CD14-positive monocyte (primary cell): ENCODE measurements around the gene PSD4. TPM values are rescaled to one million over a fixed set of nuclear protein-coding genes. Genes with fewer than 3 reads are reported as not detected.
A peak's percentile ranks its signal among the peaks of the same experiment; 100 is the strongest.

ENCODE experiments used
- DNase-seq, 3 donors: peaks; one replicate each; pipeline ENCODE4 v3.0.0-alpha.2; 2011 to 2022
- H2AFZ ChIP-seq: 2 replicates; pipeline ENCODE4 v1.6.0; 2012; ENCODE audit warnings: mild to moderate bottlenecking, low read depth, low read length, inconsistent platforms; ENCODE audit not compliant: insufficient read depth, poor library complexity, severe bottlenecking
- H3K27ac ChIP-seq, 2 donors: 1 replicate in 1 of 2; 2 replicates in 1 of 2; pipeline ENCODE4 v1.5.1; 2012 to 2013; ENCODE audit warnings: low read length in 2 of 2, control low read depth in 1 of 2, inconsistent platforms in 1 of 2, low read depth in 1 of 2, mild to moderate bottlenecking in 1 of 2
- H3K27me3 ChIP-seq, 2 donors: one replicate each; pipeline versions ENCODE4 v1.6.0 to v1.6.1; 2011 to 2013; ENCODE audit warnings: low read length in 2 of 2; ENCODE audit not compliant: control insufficient read depth in 2 of 2, insufficient read depth in 2 of 2
- H3K36me3 ChIP-seq, 2 donors: replicated peaks in 1 of 2; 1 replicate in 1 of 2; 2 replicates in 1 of 2; pipeline versions ENCODE4 v1.5.1 to v1.6.1; 2012 to 2013; ENCODE audit warnings: low read length in 2 of 2, control low read depth in 1 of 2, inconsistent platforms in 1 of 2, mild to moderate bottlenecking in 1 of 2; ENCODE audit not compliant: insufficient read depth in 2 of 2, control insufficient read depth in 1 of 2
- H3K4me1 ChIP-seq, 2 donors: 1 replicate in 1 of 2; 2 replicates in 1 of 2; pipeline versions ENCODE4 v1.5.1 to v1.6.1; 2012 to 2013; ENCODE audit warnings: low read length in 2 of 2, control low read depth in 1 of 2, inconsistent platforms in 1 of 2, mild to moderate bottlenecking in 1 of 2, moderate library complexity in 1 of 2; ENCODE audit not compliant: insufficient read depth in 2 of 2, control insufficient read depth in 1 of 2
- H3K4me2 ChIP-seq: replicated peaks from 2 replicates; pipeline ENCODE3; 2012; ENCODE audit warnings: low read length, moderate library complexity, mild to moderate bottlenecking; ENCODE audit not compliant: poor library complexity, severe bottlenecking; ENCODE audit errors: extremely low read depth
- H3K4me3 ChIP-seq, 3 experiments: fragments of 200-600 bp in 1 of 3; sonication (generic) in 1 of 3; replicated peaks in 1 of 3; 1 replicate in 2 of 3; 2 replicates in 1 of 3; pipeline ENCODE4 v1.5.1; 2011 to 2013; ENCODE audit warnings: low read length in 3 of 3, mild to moderate bottlenecking in 3 of 3, control low read depth in 2 of 3, low read depth in 2 of 3, inconsistent platforms in 1 of 3, moderate library complexity in 1 of 3
- H3K79me2 ChIP-seq: 2 replicates; pipeline ENCODE4 v1.6.0; 2012; ENCODE audit warnings: mild to moderate bottlenecking, control low read depth, inconsistent platforms, low read length, moderate library complexity; ENCODE audit not compliant: insufficient read depth
- H3K9ac ChIP-seq: 2 replicates; pipeline ENCODE4 v1.6.0; 2017; ENCODE audit warnings: low read length, mild to moderate bottlenecking; ENCODE audit not compliant: insufficient read depth, poor library complexity, severe bottlenecking
- H3K9me3 ChIP-seq, 2 donors: replicated peaks in 1 of 2; 1 replicate in 1 of 2; 2 replicates in 1 of 2; pipeline versions ENCODE4 v1.5.1 to v1.6.1; 2012 to 2013; ENCODE audit warnings: low read length in 2 of 2, control low read depth in 1 of 2; ENCODE audit not compliant: control insufficient read depth in 1 of 2, insufficient read depth in 1 of 2
- H4K20me1 ChIP-seq: 2 replicates; pipeline ENCODE4 v1.6.0; 2012; ENCODE audit warnings: mild to moderate bottlenecking, low read length, control low read depth, moderate library complexity; ENCODE audit not compliant: insufficient read depth
- H3K27ac Mint-ChIP-seq, 7 donors: one replicate each; pipeline ENCODE4 v1.8.0; 2020; ENCODE audit warnings: mild to moderate bottlenecking in 7 of 7, mixed read lengths in 7 of 7, moderate library complexity in 6 of 7, inconsistent platforms in 2 of 7
- H3K27me3 Mint-ChIP-seq, 3 donors: one replicate each; pipeline ENCODE4 v1.8.0; 2021 to 2022; ENCODE audit warnings: low read depth in 3 of 3, mild to moderate bottlenecking in 3 of 3, mixed read lengths in 3 of 3, moderate library complexity in 3 of 3, inconsistent platforms in 1 of 3
- H3K36me3 Mint-ChIP-seq, 2 donors: one replicate each; pipeline ENCODE4 v1.8.0; 2020; ENCODE audit warnings: mixed read lengths in 2 of 2, inconsistent platforms in 1 of 2, mild to moderate bottlenecking in 1 of 2
- H3K4me1 Mint-ChIP-seq: one replicate; pipeline ENCODE4 v1.8.0; 2020; ENCODE audit warnings: mild to moderate bottlenecking, mixed read lengths
- H3K4me3 Mint-ChIP-seq, 2 donors: one replicate each; pipeline ENCODE4 v1.8.0; 2020; ENCODE audit warnings: mild to moderate bottlenecking in 2 of 2, mixed read lengths in 2 of 2, moderate library complexity in 1 of 2
- H3K9me3 Mint-ChIP-seq, 7 donors: one replicate each; pipeline ENCODE4 v1.8.0; 2020 to 2022; ENCODE audit warnings: mixed read lengths in 7 of 7, mild to moderate bottlenecking in 6 of 7, moderate library complexity in 6 of 7, inconsistent platforms in 2 of 7
- WGBS: methylation state at CpG from one replicate; pipeline ENCODE4 v1.1.5; 2013; ENCODE audit warnings: missing lambda C conversion rate; ENCODE audit not compliant: insufficient coverage; 5-methylcytosine and 5-hydroxymethylcytosine counted together
- intact Hi-C, 2 donors: fragments of 100-400 bp; cut with micrococcal nuclease; formaldehyde crosslinking; loops; one replicate each; pipeline versions ENCODE4 v1.15.0 to v1.15.1; 2023
- polyA plus RNA-seq, 3 donors: library from polyadenylated mRNA; depleted of rRNA in 1 of 3; unstranded in 2 of 3; stranded (reverse) in 1 of 3; fragments of 300-500 nt in 2 of 3; fragments of >200 nt in 1 of 3; fragmentation: Illumina TruSeq in 2 of 3; gene quantifications; 1 replicate in 2 of 3; 2 replicates in 1 of 3; pipeline ENCODE4 v1.2.3, GENCODE V29; 2012 to 2021
- TF ChIP-seq, protein P1 (sequence below): fragments of 200-600 bp; IDR thresholded peaks from one replicate; pipeline ENCODE4 v1.8.0; 2022; ENCODE audit warnings: antibody characterized with exemption, mild to moderate bottlenecking

Gene PSD4
- polyA plus RNA-seq, 3 donors, result 11.0 to 47.0 (median 18.2) TPM

DNA sequence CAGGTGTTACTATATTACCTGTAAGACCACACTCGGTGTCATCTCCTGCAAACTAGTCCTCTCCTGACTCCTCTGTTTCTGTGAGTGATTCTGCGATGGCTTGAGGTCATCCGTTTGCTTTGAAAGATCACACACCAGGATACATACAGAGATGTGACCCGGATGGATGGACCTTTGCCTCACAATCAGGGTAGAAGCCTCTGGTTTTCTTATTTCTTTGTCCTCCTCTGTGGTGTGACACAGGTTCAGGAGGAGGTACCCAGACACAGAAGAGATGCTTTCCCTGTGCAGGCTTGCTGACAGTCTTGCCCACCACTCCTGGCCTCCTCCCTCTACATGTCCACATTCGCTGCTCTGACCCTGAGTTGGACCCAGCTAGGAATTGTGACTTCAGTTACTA is 34.6 kb downstream of the PSD4 start:
- no peak overlapping the region for H3K4me3 Mint-ChIP-seq
- TF ChIP-seq, protein P1, sequence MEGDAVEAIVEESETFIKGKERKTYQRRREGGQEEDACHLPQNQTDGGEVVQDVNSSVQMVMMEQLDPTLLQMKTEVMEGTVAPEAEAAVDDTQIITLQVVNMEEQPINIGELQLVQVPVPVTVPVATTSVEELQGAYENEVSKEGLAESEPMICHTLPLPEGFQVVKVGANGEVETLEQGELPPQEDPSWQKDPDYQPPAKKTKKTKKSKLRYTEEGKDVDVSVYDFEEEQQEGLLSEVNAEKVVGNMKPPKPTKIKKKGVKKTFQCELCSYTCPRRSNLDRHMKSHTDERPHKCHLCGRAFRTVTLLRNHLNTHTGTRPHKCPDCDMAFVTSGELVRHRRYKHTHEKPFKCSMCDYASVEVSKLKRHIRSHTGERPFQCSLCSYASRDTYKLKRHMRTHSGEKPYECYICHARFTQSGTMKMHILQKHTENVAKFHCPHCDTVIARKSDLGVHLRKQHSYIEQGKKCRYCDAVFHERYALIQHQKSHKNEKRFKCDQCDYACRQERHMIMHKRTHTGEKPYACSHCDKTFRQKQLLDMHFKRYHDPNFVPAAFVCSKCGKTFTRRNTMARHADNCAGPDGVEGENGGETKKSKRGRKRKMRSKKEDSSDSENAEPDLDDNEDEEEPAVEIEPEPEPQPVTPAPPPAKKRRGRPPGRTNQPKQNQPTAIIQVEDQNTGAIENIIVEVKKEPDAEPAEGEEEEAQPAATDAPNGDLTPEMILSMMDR, result no peak
- H3K4me1 Mint-ChIP-seq, result peaks cover 23% of the 10 kb centered on the region
- no peaks in the 10 kb centered on the region for H3K79me2 ChIP-seq
- peaks cover 1 to 4% of the 10 kb centered on the region in 2 donors for H3K36me3 Mint-ChIP-seq
- no peak overlapping the region for H2AFZ ChIP-seq
- no peaks in the 10 kb centered on the region for H3K9me3 ChIP-seq
- H3K27ac ChIP-seq, result no peak overlapping the region
- peaks cover 4 to 9% (median 5%) of the 10 kb centered on the region in 3 donors for H3K27me3 Mint-ChIP-seq
- intact Hi-C loops, result loop anchor here in 1 of 2 donors (5.0 kb wide), 1 partner anchor 39 kb away; no protein-coding TSS in a partner anchor
- no peak overlapping the region for H3K4me2 ChIP-seq
- H3K9ac ChIP-seq, result no peak overlapping the region
- no peaks in the 10 kb centered on the region for H3K27me3 ChIP-seq
- peaks cover 20 to 21% of the 10 kb centered on the region in 2 donors for H3K4me1 ChIP-seq
- WGBS, result 100% methylated on average over 2 of the region's 5 CpGs
- H3K27ac Mint-ChIP-seq, result peak overlapping the region in 2 of 7 donors; percentile 6 to 26
- H3K4me3 ChIP-seq, result no peak overlapping the region
- H3K9me3 Mint-ChIP-seq, result no peaks in the 10 kb centered on the region
- DNase-seq, result no peak
- H4K20me1 ChIP-seq, result peaks cover 11% of the 10 kb centered on the region
- H3K36me3 ChIP-seq, result no peaks in the 10 kb centered on the region

DNA sequence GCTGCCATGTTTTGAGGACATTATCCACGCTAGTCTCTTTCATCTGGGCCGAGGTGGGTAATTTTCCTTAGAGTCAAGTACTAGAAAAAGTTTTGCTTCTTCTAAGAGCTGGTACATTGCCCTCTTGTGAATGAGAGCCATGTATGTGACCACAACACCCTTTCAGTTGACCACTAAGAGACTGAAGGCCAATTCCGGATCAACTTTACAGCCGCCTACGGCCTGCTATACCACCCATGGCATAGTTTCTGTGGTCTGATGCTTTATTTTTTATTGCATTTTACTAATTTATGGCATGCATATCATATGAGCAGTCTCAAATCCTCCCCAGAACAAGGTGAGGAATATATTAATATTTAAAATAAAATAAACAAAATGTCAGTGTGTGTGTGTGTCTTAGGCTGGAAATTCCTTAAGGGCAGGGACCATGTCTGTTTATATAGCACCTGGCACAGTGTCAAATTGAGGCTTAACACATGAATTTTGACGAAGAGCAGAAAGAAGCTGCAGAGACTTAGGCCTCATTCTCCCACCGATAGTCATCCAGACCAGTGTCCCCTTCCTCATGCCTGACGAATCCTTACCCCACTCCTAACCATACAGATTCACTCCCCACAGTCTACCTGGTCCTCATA is 35.4 kb downstream of the PSD4 start:
- intact Hi-C loops, result loop anchor here in 1 of 2 donors (5.0 kb wide), 1 partner anchor 38 kb away; no protein-coding TSS in a partner anchor
- no peak overlapping the region for H3K4me2 ChIP-seq
- peaks cover 20 to 21% of the 10 kb centered on the region in 2 donors for H3K4me1 ChIP-seq
- H3K79me2 ChIP-seq, result no peaks in the 10 kb centered on the region
- H2AFZ ChIP-seq, result no peak overlapping the region
- TF ChIP-seq, protein P1, result no peak
- Mint-ChIP-seq H3K9me3 (no peaks in the 10 kb centered on the region), H3K4me1 (peaks cover 20% of the 10 kb centered on the region), H3K27me3 (peaks cover 4 to 9% (median 5%) of the 10 kb centered on the region in 3 donors), H3K27ac (peak overlapping the region in 1 of 7 donors; percentile 14), H3K4me3 (no peak overlapping the region), H3K36me3 (peaks cover 0 to 1% of the 10 kb centered on the region in 2 donors)
- peaks cover 4% of the 10 kb centered on the region for H4K20me1 ChIP-seq
- H3K36me3 ChIP-seq, result no peaks in the 10 kb centered on the region
- H3K9ac ChIP-seq, result no peak overlapping the region
- 62% methylated on average over 3 of the region's 8 CpGs for WGBS
- H3K4me3 ChIP-seq, result no peak overlapping the region
- DNase-seq, result no peak
- H3K27ac ChIP-seq, result no peak overlapping the region
- H3K27me3 ChIP-seq, result no peaks in the 10 kb centered on the region
- no peaks in the 10 kb centered on the region for H3K9me3 ChIP-seq
